Activated naive CD8-positive, alpha-beta T cell treated with anti-CD3 and anti-CD28 coated beads for 36 hours (primary cell): ENCODE results near the gene EFNA5. TPM values are rescaled to one million over a fixed set of nuclear protein-coding genes. Genes with fewer than 3 reads are reported as not detected.
A peak's percentile ranks its signal among the peaks of the same experiment; 100 is the strongest.

ENCODE experiments used
- DNase-seq: peaks from one replicate; pipeline ENCODE4 v3.0.0; 2021
- H3K27ac Mint-ChIP-seq: one replicate; pipeline ENCODE4 v1.8.0; 2022; ENCODE audit warnings: mild to moderate bottlenecking, moderate library complexity, mixed read lengths
- H3K27me3 Mint-ChIP-seq: one replicate; pipeline ENCODE4 v1.8.0; 2022; ENCODE audit warnings: mild to moderate bottlenecking, mixed read lengths
- H3K36me3 Mint-ChIP-seq: one replicate; pipeline ENCODE4 v1.8.0; 2021; ENCODE audit warnings: mild to moderate bottlenecking, mixed read lengths
- H3K4me1 Mint-ChIP-seq: one replicate; pipeline ENCODE4 v1.8.0; 2021; ENCODE audit warnings: mixed read lengths
- H3K4me3 Mint-ChIP-seq: one replicate; pipeline ENCODE4 v1.8.0; 2022; ENCODE audit warnings: mild to moderate bottlenecking, moderate library complexity, mixed read lengths
- H3K9me3 Mint-ChIP-seq: one replicate; pipeline ENCODE4 v1.8.0; 2022; ENCODE audit warnings: mixed read lengths
- total RNA-seq, 2 experiments: library from RNA; stranded (reverse); gene quantifications; one replicate each; pipeline ENCODE4 v1.2.3, GENCODE V29; 2021

Gene EFNA5
- total RNA-seq, result not detected

DNA sequence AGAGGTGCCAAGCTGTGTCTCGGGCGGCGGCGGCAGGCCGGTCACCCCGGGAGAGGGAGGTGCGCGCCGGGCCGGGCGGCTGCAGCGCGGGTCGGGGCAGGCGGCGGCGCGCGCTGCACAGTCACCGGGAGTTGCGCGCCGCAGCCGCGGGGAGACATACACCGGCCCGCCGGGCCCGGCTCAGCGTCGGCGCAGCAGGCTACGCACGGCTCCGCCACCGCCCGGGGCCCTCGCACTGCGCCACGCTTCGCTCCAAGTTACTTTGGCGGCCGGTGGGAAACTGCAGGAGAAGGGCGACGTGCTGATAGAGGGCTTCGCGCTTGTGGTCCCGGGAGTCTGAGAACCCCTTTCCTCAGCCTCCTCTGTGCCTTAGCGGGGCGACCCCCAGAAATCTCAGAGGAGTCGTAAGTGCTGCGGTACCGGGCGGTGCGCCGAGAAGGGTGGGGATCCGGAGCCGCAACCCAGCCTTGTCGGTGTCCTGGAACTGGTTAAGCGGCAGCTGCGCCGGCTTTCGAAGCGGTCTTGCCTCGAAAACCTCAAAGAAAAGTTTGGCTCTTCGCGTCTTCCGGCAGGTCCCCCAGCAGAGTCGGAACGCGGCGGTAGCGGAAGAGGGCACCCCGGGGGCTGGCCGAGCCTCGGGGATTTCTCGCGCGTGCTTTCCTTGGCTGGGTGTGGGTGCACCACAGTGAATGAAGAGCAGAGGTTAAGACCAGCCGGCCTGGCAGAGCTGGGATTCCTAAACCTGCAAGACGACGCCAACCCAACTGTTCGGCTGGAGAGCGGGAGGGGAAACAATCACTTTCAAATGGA lies at the start of gene EFNA5:
Gene EFNA5 (minus strand): TSS at position 6 of the 810 bp plus-strand sequence.
- Mint-ChIP-seq H3K27me3 (peaks cover 86% of the 10 kb centered on the region), H3K27ac (no peak within 1 kb of the TSS), H3K9me3 (no peaks in the 10 kb centered on the region), H3K4me1 (peaks cover 23% of the 10 kb centered on the region), H3K4me3 (peak within 1 kb of the TSS; percentile 70), H3K36me3 (peaks cover 2% of the 10 kb centered on the region)
- peak; percentile 26 for DNase-seq

DNA sequence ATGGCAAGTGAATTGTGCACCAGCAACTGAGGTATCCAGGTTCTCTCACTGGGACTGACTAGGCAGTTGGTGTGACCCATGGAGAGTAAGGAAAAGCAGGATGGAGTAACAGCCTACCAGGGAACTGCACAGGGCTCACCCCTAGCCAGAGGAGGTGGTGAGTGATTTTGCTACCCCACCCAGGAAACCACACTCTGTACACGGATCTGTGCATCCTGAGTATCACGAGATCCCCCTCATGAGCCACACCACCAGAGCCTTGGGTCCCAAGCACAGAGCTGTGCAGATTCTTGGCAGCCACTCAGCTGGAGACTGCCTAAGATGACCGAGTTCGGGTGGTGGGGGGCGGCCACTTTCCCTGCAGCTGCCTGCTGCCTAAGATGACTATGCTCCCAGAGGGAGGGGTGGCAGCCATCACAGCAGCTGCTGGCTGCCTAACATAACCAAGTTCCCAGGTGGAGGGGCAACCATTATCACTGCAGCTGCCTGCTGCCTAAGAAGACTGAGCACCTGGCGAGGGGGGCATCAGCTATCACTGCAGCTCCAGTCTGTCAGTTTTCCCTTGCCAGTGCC lies 48.4 kb upstream of the EFNA5 start:
- Mint-ChIP-seq H3K9me3 (peaks cover 25% of the 10 kb centered on the region), H3K36me3 (no peaks in the 10 kb centered on the region), H3K27ac (no peak overlapping the region), H3K4me3 (no peak overlapping the region), H3K27me3 (peaks cover 8% of the 10 kb centered on the region), H3K4me1 (no peaks in the 10 kb centered on the region)
- DNase-seq, result no peak

- H3K4me3 Mint-ChIP-seq, result no peak overlapping the region
Measured at GRCh38 chr5:107717816-107718215, 47.1 kb upstream of the EFNA5 start.

DNA sequence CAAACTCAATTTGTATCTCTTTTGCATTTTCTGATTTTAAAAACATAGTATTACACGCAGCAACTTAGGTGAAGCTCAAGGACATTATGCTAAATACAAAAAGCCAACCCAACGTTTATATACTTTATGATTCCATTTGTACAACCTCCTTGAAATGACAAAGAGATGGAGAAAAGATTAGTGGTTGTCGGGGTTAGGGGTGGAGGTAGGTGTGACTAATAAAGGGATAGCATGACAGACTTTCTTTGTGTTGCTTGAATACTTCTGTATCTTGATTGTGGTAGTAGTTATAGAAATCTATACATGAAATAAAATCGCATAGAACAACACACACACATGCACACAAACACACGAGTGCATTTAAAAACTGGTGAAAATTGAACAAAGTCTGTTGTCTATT lies 42.5 kb upstream of the EFNA5 start:
- peaks cover 8% of the 10 kb centered on the region for H3K27me3 Mint-ChIP-seq
- H3K27ac Mint-ChIP-seq, result no peak overlapping the region
- H3K36me3 Mint-ChIP-seq, result no peaks in the 10 kb centered on the region
- H3K9me3 Mint-ChIP-seq, result peaks cover 3% of the 10 kb centered on the region
- H3K4me3 Mint-ChIP-seq, result no peak overlapping the region
- H3K4me1 Mint-ChIP-seq, result no peaks in the 10 kb centered on the region
- no peak for DNase-seq

More at GRCh38 chr5:107717816-107718215, 47.1 kb upstream of the EFNA5 start:
- Mint-ChIP-seq H3K9me3 (peaks cover 25% of the 10 kb centered on the region), H3K27me3 (peaks cover 8% of the 10 kb centered on the region), H3K27ac (no peak overlapping the region), H3K36me3 (no peaks in the 10 kb centered on the region), H3K4me1 (no peaks in the 10 kb centered on the region)
- no peak for DNase-seq

DNA sequence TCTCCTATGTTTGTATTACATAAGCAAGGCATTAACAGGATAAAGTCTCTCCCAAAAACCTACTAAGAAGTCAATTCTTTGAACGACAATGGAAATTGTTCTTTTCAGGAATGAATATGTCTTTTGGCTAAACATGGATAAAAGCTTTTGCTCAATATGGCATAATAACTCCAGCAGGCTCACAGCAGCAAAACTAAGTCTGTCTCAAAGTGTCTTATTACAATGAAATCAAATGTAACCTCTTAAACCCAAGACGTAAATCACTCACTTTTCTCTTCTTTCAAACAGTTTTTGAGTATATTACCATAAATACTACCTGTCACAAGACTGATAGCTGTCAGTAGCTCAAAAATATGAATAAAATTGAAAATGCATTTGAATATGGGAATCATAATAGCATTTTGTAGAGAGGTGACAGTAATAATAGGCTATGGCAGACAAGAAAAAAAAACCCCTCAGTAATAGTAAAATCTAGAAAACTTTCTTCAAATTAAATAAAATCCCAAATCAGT lies 41.7 kb upstream of the EFNA5 start:
- H3K9me3 Mint-ChIP-seq, result peaks cover 5% of the 10 kb centered on the region
- no peaks in the 10 kb centered on the region for H3K36me3 Mint-ChIP-seq
- no peak for DNase-seq
- H3K4me1 Mint-ChIP-seq, result no peaks in the 10 kb centered on the region
- H3K27me3 Mint-ChIP-seq, result peaks cover 8% of the 10 kb centered on the region
- H3K4me3 Mint-ChIP-seq, result no peak overlapping the region
- H3K27ac Mint-ChIP-seq, result no peak overlapping the region

DNA sequence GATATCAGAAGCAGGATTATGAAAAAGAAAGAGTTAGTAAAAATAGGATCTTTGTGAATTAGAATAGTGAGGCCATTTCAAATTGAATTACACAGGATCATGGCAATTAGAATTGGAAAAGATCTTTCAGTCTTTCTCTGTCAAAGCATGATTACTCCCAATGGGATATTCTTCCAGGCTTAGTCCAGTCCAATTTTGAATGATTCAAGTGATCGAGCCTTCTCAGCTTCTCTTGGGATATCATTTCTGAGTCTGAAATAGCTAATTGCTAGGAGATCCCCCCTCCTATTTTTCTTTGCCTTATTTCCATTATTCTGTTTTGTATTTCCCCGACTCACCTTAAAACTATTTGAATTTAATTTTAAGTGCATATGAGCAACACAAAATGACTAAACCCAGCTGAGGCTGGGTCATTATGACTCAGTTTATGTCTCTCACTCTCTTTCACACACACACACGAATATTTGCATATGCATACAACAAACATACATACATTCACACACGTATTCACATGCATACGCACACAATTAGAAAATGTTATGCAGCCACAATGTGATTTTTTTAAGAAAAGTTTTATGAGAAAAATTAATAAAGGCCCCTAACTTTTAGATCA lies 34.8 kb upstream of the EFNA5 start:
- peaks cover 4% of the 10 kb centered on the region for H3K27me3 Mint-ChIP-seq
- H3K36me3 Mint-ChIP-seq, result no peaks in the 10 kb centered on the region
- H3K4me3 Mint-ChIP-seq, result no peak overlapping the region

DNA sequence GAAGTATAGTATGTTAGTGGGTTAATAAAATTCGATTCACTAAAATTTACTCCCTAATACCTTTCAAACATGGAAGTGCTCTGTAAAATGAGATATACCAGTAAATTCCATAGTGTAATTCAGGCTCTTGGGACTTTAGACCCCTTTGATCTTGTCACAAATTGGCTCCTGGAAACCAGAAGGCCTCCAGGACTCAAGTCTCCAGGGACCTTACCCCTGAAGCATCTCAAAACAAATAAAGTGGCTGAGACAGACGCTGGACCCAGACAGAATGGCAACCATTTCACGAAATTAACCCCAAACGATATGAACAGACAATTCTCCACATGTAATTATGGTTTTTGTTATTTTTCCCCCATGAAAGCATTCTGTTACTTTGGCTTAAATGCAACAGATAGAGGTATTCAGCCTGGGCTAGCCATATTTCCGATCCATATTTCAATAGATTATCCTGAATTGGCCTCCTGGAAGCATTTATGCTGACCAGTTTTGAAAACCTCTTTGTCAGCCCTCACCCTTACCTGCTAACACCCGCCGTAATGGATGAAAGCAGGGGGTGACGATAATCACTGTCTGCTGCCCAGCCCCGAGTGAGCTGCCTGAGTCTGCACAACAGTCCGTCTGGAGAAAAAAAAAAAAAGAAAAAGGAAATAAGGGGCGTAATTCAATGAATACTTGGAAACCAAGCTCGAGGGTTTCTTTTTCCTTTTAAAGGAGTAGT lies 34.1 kb upstream of the EFNA5 start:
- Mint-ChIP-seq H3K4me1 (no peaks in the 10 kb centered on the region), H3K9me3 (peaks cover 5% of the 10 kb centered on the region), H3K4me3 (no peak overlapping the region)

More for the DNA sequence above, 34.8 kb upstream of the EFNA5 start:
- no peak for DNase-seq
- H3K4me1 Mint-ChIP-seq, result no peaks in the 10 kb centered on the region
- peaks cover 5% of the 10 kb centered on the region for H3K9me3 Mint-ChIP-seq
- no peak overlapping the region for H3K27ac Mint-ChIP-seq

DNA sequence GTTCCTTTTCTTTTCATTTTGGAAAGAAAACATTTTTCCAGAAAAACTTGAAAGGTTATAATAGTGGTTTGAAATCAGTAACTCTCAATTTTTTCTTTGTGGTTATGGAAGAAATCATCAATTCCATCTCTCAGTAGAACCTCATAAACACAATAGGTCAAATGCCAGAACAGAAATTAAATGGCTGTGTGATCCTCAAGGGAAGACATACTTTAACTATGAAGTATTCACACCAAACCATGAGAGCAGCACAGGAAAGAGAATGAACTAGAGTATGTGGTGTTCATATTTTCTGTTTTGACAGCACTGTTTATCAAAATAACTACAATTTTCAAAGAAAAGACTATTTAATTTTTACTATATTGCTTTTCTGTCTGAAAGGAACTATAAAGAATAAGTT lies 29.7 kb upstream of the EFNA5 start:
- H3K4me1 Mint-ChIP-seq, result no peaks in the 10 kb centered on the region
- H3K36me3 Mint-ChIP-seq, result no peaks in the 10 kb centered on the region
- no peak overlapping the region for H3K27ac Mint-ChIP-seq
- peaks cover 4% of the 10 kb centered on the region for H3K27me3 Mint-ChIP-seq
- DNase-seq, result no peak
- H3K4me3 Mint-ChIP-seq, result no peak overlapping the region
- no peaks in the 10 kb centered on the region for H3K9me3 Mint-ChIP-seq

More for the DNA sequence above, 34.1 kb upstream of the EFNA5 start:
- no peaks in the 10 kb centered on the region for H3K36me3 Mint-ChIP-seq
- no peak for DNase-seq
- H3K27ac Mint-ChIP-seq, result no peak overlapping the region
- H3K27me3 Mint-ChIP-seq, result peaks cover 4% of the 10 kb centered on the region

GRCh38 chr5:107699425-107699824 lies 28.7 kb upstream of the EFNA5 start:
- no peaks in the 10 kb centered on the region for H3K9me3 Mint-ChIP-seq
- no peak for DNase-seq
- H3K36me3 Mint-ChIP-seq, result no peaks in the 10 kb centered on the region
- no peak overlapping the region for H3K4me3 Mint-ChIP-seq
- no peak overlapping the region for H3K27ac Mint-ChIP-seq
- H3K4me1 Mint-ChIP-seq, result no peaks in the 10 kb centered on the region
- no peaks in the 10 kb centered on the region for H3K27me3 Mint-ChIP-seq

GRCh38 chr5:107698286-107698685 lies 27.5 kb upstream of the EFNA5 start:
- Mint-ChIP-seq H3K36me3 (no peaks in the 10 kb centered on the region), H3K4me1 (no peaks in the 10 kb centered on the region), H3K4me3 (no peak overlapping the region), H3K27ac (no peak overlapping the region), H3K27me3 (no peaks in the 10 kb centered on the region), H3K9me3 (no peaks in the 10 kb centered on the region)
- no peak for DNase-seq

DNA sequence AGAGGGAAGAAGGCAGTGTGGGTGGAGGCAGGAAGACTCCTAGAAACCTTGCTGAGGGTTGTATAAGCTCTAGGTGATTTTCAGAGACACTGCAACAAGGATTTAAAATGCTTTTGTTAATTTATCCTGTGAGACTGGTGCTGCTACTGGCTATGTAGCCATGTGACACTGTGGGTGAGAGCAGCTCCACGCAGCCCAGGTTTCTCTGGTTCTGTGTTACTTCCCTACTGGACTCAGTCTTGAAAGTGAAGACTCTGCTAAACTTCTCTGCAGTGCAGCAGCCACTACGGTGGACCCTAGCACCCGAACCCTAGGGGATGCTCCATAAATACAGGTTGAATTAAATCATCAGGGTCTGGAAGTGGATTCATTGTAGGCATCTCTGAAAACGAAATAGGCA lies 25.8 kb upstream of the EFNA5 start:
- no peak overlapping the region for H3K4me3 Mint-ChIP-seq
- no peak for DNase-seq
- H3K27ac Mint-ChIP-seq, result no peak overlapping the region
- no peaks in the 10 kb centered on the region for H3K36me3 Mint-ChIP-seq
- no peaks in the 10 kb centered on the region for H3K27me3 Mint-ChIP-seq
- H3K9me3 Mint-ChIP-seq, result peaks cover 7% of the 10 kb centered on the region
- H3K4me1 Mint-ChIP-seq, result no peaks in the 10 kb centered on the region

DNA sequence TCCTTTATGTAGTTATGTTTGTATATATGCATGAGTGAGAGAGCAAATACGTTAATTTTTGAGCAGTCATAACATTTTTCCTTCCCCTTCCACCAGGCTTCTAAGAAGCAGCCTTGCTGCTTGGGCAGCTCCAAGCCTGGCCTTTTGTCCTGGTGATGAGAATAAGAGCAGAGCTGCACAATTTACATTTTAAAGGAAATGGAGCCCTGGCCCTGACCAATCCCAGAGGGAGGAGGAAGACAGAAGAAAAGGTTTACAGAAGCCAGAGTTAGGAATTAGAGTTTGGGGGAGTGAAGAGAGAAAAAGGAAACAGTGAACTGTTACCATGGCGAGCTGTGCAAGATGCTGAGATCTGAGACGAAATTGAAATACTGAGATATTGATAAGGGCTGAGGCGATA lies 25.3 kb upstream of the EFNA5 start:
- no peak for DNase-seq
- no peak overlapping the region for H3K27ac Mint-ChIP-seq
- H3K4me3 Mint-ChIP-seq, result no peak overlapping the region
- H3K27me3 Mint-ChIP-seq, result no peaks in the 10 kb centered on the region
- H3K9me3 Mint-ChIP-seq, result peaks cover 8% of the 10 kb centered on the region
- H3K36me3 Mint-ChIP-seq, result no peaks in the 10 kb centered on the region
- H3K4me1 Mint-ChIP-seq, result no peaks in the 10 kb centered on the region

- Mint-ChIP-seq H3K4me3 (no peak overlapping the region), H3K27ac (no peak overlapping the region), H3K4me1 (no peaks in the 10 kb centered on the region), H3K36me3 (no peaks in the 10 kb centered on the region), H3K9me3 (peaks cover 9% of the 10 kb centered on the region), H3K27me3 (peaks cover 13% of the 10 kb centered on the region)
- no peak for DNase-seq
Measured at GRCh38 chr5:107687937-107688336, 17.2 kb upstream of the EFNA5 start.

- H3K27ac Mint-ChIP-seq, result no peak overlapping the region
- H3K4me3 Mint-ChIP-seq, result no peak overlapping the region
- H3K36me3 Mint-ChIP-seq, result no peaks in the 10 kb centered on the region
- DNase-seq, result no peak
- H3K4me1 Mint-ChIP-seq, result no peaks in the 10 kb centered on the region
- peaks cover 8% of the 10 kb centered on the region for H3K9me3 Mint-ChIP-seq
- peaks cover 16% of the 10 kb centered on the region for H3K27me3 Mint-ChIP-seq
Measured at GRCh38 chr5:107687404-107687803, 16.7 kb upstream of the EFNA5 start.

DNA sequence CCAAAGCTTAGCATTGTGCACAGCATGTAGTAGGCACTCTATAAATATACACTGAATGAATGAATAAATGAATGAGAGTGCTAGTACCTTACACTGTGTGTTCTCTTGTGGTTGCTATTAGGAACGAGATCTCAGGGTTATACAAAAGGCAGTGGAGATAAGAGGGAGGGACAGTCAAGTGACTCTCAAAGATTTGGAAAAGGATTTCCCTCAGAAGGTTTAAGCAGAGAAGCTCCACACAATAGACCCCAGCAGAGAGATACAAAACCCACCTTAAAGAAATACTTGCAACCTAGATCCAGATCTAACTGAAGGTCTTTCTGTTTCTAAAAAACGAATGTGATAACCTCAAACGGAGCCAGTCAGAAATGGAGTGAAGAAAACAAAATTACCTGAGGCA lies 11.8 kb upstream of the EFNA5 start:
- Mint-ChIP-seq H3K27ac (no peak overlapping the region), H3K27me3 (peaks cover 26% of the 10 kb centered on the region), H3K9me3 (no peaks in the 10 kb centered on the region), H3K4me1 (no peaks in the 10 kb centered on the region), H3K4me3 (no peak overlapping the region), H3K36me3 (no peaks in the 10 kb centered on the region)
- DNase-seq, result no peak
